ENCODE measurements around the gene SAMD1.

DNA sequence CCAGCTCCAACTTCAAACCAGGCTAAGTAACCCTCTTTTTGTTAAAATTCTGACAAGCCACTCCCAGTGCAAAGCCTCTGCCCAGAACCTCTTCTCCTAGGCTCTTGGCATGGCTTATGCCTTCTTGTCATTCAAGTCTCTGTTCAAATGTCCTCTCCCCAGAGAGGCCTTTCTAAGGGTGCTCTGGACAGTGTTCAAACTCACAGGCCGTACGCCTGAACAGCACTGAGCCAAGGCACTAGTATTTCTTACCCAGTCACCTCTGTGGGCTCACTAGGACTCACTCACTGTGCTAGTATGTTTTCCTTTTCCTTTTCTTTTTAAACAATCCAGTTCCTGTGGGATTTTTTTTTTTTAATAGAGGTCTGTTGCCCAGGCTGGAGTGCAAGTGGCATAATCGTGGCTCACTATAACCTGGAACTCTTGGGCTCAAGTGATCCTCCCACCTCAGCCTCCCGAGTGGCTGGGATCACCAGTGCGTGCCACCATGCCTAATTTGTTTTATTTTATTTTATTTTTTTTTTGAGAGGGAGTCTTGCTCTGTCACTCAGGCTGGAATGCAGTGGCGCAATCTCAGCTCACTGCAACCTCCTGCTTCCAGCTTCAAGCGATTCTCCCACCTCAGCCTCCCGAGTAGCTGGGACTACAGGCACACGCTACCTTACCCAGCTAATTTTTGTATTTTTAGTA lies 48.2 kb upstream of the SAMD1 start:
- TF ChIP-seq, protein P1, sequence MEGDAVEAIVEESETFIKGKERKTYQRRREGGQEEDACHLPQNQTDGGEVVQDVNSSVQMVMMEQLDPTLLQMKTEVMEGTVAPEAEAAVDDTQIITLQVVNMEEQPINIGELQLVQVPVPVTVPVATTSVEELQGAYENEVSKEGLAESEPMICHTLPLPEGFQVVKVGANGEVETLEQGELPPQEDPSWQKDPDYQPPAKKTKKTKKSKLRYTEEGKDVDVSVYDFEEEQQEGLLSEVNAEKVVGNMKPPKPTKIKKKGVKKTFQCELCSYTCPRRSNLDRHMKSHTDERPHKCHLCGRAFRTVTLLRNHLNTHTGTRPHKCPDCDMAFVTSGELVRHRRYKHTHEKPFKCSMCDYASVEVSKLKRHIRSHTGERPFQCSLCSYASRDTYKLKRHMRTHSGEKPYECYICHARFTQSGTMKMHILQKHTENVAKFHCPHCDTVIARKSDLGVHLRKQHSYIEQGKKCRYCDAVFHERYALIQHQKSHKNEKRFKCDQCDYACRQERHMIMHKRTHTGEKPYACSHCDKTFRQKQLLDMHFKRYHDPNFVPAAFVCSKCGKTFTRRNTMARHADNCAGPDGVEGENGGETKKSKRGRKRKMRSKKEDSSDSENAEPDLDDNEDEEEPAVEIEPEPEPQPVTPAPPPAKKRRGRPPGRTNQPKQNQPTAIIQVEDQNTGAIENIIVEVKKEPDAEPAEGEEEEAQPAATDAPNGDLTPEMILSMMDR (IDR thresholded peaks at IDR 0.05): no peak
- no peak for TF ChIP-seq POLR2A (IDR thresholded peaks at IDR 0.05)

Measured in body of pancreas (tissue), 4 donors.